ENCODE results near the gene MORN1. TPM values are rescaled to one million over a fixed set of nuclear protein-coding genes. Genes with fewer than 3 reads are reported as not detected.

Gene MORN1
- total and polyA plus RNA-seq, 8 donors: 2.6 to 18.1 (median 5.7) TPM

DNA sequence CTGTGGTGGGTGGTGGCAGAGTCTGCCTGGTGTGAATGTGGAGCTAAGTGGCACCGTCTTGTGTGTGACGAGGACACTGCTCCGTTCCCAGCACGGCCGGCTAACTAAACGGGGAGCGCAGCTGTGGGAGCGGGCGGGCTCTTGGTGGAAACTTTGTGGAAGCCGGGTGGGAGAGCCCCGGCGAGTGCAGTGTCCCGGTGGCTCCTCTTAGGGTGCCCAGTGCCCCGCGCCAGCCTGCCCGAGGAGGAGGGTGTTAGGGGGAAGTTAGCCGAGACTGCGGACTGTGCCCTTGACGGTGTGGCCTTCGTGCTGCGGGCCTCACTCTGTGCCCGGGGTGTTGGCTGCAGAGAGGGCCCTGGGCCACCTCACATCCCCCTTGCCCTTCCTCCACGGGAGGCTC, 11.1 kb upstream of the MORN1 start:
- Histone ChIP-seq H3K4me1 (peaks cover 0 to 9% (median 0%) of the 10 kb centered on the region in 4 donors), H3K9me3 (no peaks in the 10 kb centered on the region), H3K27ac (no peak overlapping the region), H3K4me3 (no peak overlapping the region), H3K27me3 (no peaks in the 10 kb centered on the region), H3K36me3 (peaks cover 72 to 98% (median 98%) of the 10 kb centered on the region in 4 donors)
- intact Hi-C loops (cut with DNase I; ENCODE audit: low total_unique reads): no loop called here
- no peak for TF ChIP-seq EP300 (IDR thresholded peaks at IDR 0.05)
- no peak for TF ChIP-seq POLR2AphosphoS5 (IDR thresholded peaks at IDR 0.05)
- TF ChIP-seq POLR2A (IDR thresholded peaks at IDR 0.05): no peak
- 89 to 94% (median 93%) methylated on average over 20 to 23 of the region's 23 CpGs for WGBS, 5 donors
- no peak for DNase-seq

DNA sequence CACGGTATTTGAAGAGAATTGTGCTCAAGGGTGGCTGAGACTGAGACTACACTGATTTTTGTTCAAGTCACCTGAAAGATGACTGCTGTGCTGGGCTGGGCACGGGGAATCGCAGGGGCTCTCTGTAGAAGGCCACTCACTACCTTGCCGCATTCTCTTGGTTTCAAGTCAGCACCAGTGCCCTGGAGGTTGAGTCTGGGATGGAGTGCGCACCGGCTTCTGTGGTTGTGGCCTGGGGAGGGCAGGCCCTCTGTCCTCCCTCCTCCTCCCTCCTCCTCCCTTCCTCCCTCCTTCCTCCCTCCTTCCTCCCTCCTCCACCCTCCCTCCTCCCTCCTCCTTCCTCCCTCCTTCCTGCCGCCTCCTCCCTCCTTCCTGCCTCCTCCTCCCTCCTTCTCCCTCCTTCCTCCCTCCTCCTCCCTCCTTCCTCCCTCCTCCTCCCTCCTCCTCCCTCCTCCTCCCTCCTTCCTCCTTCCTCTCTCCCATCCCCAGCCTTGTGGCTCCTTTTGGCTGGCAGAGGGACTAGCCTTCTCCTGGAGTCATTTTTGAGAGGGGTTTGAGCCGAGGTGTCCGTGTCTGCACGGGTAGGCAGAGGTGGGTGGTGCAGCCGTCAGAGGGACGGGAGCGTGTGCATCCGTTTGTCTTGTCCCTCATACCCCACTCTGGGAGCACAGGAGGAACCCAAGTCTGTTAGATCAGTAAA, 9.7 kb upstream of the MORN1 start:
- Histone ChIP-seq H3K4me1 (peaks cover 0 to 14% (median 0%) of the 10 kb centered on the region in 4 donors), H3K4me3 (no peak overlapping the region), H3K27me3 (no peaks in the 10 kb centered on the region), H3K36me3 (peaks cover 83 to 98% (median 98%) of the 10 kb centered on the region in 4 donors), H3K9me3 (no peaks in the 10 kb centered on the region), H3K27ac (no peak overlapping the region)
- no peak for DNase-seq
- TF ChIP-seq POLR2AphosphoS5 (IDR thresholded peaks at IDR 0.05): no peak
- no peak for TF ChIP-seq POLR2A (IDR thresholded peaks at IDR 0.05)
- no peak for TF ChIP-seq EP300 (IDR thresholded peaks at IDR 0.05)
- TF ChIP-seq, protein P1, sequence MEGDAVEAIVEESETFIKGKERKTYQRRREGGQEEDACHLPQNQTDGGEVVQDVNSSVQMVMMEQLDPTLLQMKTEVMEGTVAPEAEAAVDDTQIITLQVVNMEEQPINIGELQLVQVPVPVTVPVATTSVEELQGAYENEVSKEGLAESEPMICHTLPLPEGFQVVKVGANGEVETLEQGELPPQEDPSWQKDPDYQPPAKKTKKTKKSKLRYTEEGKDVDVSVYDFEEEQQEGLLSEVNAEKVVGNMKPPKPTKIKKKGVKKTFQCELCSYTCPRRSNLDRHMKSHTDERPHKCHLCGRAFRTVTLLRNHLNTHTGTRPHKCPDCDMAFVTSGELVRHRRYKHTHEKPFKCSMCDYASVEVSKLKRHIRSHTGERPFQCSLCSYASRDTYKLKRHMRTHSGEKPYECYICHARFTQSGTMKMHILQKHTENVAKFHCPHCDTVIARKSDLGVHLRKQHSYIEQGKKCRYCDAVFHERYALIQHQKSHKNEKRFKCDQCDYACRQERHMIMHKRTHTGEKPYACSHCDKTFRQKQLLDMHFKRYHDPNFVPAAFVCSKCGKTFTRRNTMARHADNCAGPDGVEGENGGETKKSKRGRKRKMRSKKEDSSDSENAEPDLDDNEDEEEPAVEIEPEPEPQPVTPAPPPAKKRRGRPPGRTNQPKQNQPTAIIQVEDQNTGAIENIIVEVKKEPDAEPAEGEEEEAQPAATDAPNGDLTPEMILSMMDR (IDR thresholded peaks at IDR 0.05): no peak
- WGBS, 5 donors: 85 to 94% (median 90%) methylated on average over 13 to 14 of the region's 14 CpGs
- intact Hi-C loops (cut with DNase I; ENCODE audit: low total_unique reads): no loop called here

DNA sequence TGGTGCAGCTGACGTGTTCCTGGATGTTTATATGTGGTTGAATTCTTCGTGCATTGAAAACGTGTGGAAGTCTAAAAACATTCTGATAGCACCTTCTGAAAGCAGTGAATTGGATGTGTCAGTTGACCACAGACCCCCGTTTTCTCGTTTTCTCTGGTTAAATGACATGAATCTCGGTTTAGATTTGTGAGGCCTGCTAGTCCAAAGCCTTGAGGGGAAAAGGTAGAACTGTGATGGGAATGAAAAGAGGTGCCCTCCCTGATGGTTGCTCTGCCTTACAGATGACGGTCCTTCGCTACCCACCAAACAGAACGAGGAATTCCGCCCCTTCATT, 9.2 kb upstream of the MORN1 start:
- no peaks in the 10 kb centered on the region for H3K27me3 ChIP-seq
- H3K36me3 ChIP-seq: peaks cover 86 to 98% (median 98%) of the 10 kb centered on the region in 4 donors
- H3K27ac ChIP-seq: no peak overlapping the region
- no peak overlapping the region for H3K4me3 ChIP-seq
- peaks cover 0 to 15% (median under 1%) of the 10 kb centered on the region in 4 donors for H3K4me1 ChIP-seq
- no peak for TF ChIP-seq POLR2AphosphoS5 (IDR thresholded peaks at IDR 0.05)
- no peak for TF ChIP-seq EP300 (IDR thresholded peaks at IDR 0.05)
- TF ChIP-seq POLR2A (IDR thresholded peaks at IDR 0.05): no peak
- TF ChIP-seq, protein P1 (IDR thresholded peaks at IDR 0.05): no peak
- intact Hi-C loops (cut with DNase I; ENCODE audit: low total_unique reads): no loop called here
- 73 to 87% (median 84%) methylated on average over 10 of the region's 10 CpGs for WGBS, 5 donors
- no peak for DNase-seq
- no peaks in the 10 kb centered on the region for H3K9me3 ChIP-seq

DNA sequence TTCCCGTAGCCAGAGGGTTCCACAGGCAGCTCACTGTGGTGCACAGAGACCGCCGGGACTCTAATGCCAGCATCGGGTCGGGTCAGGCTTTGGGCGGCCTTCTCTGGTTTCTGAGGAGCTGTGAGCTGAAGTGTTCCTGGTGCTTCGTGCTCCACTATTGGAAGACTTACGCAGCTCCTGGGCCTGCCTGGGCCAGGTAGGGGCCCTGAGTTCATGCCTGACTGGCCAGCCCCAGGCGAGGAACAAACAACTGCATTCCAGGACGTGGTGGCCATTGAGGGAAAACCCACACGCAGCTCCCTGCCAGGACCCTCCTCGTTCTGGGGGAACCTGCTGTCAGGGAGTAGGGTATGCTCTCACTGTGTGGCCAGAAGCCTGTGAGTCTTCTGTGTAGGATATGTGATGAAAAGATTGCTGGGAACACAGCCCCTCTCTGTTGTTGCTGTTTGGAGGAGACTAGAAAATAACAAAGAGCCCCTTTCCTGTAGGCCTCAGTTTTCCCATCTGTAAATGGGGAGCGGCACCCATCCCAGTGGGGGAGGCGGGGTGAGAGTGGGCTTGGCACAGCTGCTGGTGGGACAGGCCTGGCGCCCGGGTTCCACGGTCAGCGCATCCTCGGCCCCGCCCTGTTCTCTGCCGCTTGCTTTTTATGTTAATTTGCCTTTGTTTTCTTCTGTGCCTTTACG, 8.7 kb upstream of the MORN1 start:
- Histone ChIP-seq H3K27me3 (no peaks in the 10 kb centered on the region), H3K4me3 (no peak overlapping the region), H3K9me3 (no peaks in the 10 kb centered on the region), H3K4me1 (peaks cover 3 to 20% (median 5%) of the 10 kb centered on the region in 4 donors), H3K27ac (no peak overlapping the region), H3K36me3 (peaks cover 81 to 98% (median 98%) of the 10 kb centered on the region in 4 donors)
- no peak for TF ChIP-seq EP300 (IDR thresholded peaks at IDR 0.05)
- no peak for TF ChIP-seq POLR2AphosphoS5 (IDR thresholded peaks at IDR 0.05)
- TF ChIP-seq, protein P1 (IDR thresholded peaks at IDR 0.05): no peak
- TF ChIP-seq POLR2A (IDR thresholded peaks at IDR 0.05): no peak
- intact Hi-C loops (cut with DNase I; ENCODE audit: low total_unique reads): no loop called here
- 85 to 91% (median 88%) methylated on average over 19 to 22 of the region's 22 CpGs for WGBS, 5 donors
- no peak for DNase-seq
